GM21526 (cell line): ENCODE data around the gene TMEM135.
A peak's percentile ranks its signal among the peaks of the same experiment; 100 is the strongest.

Experiments
- ATAC-seq: cut with Tn5 transposase; IDR thresholded peaks from one replicate; pipeline ENCODE4 v1.9.1; 2021; ENCODE audit warnings: moderate library complexity; ENCODE audit not compliant: unreplicated experiment, low FRiP score

TMEM135 gene

DNA sequence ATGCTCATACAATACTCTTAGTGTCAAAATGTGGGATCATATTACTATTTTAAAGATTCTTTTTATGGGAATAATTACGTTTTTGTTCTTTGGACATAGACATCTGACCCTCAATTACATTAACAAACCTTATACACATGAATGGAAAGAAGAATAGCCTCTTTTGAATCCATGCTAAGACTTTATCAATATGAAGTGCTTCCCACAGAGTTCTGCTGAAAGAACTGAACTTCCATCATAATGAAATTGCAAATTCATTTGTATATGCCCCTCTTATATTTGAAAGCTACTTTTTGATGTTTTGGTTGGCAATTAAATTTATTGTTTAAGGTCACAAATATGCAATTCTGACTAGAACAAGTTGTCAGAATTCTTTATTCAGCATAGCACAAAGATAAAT, 254.9 kb downstream of the TMEM135 start:
- no peak for ATAC-seq

- ATAC-seq = no peak
Observed at GRCh38 chr11:87295237-87295636, 257.5 kb downstream of the TMEM135 start.

- no peak for ATAC-seq
Observed at GRCh38 chr11:87296627-87297026, 258.9 kb downstream of the TMEM135 start.

DNA sequence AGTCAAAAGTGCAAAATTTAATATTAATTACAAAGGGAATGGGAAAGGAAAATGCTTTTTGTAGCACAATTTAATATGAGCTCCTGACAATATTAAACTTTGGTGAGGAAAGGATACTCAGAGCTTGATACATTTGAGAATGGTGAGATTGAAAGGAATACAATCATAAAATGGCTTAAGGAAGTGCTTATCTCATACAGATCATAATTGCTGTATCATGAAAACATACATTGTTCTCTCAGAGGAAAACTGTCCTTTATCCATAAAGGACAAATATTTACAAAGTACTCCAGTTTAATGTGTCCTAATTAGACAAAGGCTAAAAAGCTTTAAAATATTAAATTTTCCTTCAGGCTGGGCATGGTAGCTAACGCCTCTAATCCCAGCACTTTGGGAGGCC, 260.4 kb downstream of the TMEM135 start:
- ATAC-seq = no peak

DNA sequence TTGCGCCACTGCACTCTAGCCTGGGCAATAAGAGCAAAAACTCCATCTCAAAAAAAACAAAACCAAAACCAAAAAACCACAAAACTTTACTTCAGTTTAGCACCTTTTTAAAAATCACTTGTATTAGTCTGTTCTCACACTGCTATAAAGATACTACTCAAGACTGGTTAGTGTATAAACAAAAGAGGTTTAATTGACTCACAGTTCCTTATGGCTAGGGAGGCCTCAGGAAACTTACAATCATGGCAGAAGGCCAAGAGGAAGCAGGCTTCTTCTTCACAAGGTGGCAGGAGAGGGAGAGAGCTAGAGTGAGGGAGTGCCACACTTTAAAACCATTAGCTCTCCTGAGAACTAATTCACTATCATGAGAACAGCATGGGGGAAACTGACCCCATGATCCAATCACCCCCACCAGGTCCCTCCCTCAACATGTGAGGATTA, 261.3 kb downstream of the TMEM135 start:
- no peak for ATAC-seq

- ATAC-seq = peak; percentile 54
Observed at GRCh38 chr11:87300640-87301380, 263.1 kb downstream of the TMEM135 start.

GRCh38 chr11:87301785-87302540, 264.2 kb downstream of the TMEM135 start:
- ATAC-seq = no peak

GRCh38 chr11:87304412-87304811, 266.7 kb downstream of the TMEM135 start:
- no peak for ATAC-seq

DNA sequence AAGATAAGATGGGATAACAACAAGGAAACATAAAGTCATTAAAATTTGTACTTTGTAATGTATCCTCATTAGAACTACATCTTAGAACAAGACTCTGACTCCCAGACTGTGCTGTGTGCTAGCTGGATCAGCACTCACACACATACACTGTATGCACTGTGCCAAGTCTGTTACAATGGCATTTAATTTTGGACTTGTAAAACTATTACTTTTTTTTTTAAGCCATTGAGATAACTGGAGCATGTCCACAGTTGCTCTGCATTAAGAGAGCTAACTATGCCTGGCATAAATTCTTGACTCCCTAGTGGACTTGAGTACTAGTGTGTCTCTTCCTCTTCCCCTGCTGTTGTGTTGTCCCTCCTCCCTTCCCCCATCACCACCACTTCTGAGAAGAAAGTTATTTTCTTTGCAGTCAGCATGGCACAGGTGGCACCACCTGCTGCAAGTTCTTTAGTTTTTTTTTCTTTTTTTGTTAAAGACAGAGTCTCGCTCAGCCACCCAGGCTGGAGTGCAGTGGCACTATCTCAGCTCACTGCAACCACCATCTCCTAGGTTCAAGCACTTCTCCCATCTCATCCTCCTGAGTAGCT, 268.6 kb downstream of the TMEM135 start:
- ATAC-seq = no peak

DNA sequence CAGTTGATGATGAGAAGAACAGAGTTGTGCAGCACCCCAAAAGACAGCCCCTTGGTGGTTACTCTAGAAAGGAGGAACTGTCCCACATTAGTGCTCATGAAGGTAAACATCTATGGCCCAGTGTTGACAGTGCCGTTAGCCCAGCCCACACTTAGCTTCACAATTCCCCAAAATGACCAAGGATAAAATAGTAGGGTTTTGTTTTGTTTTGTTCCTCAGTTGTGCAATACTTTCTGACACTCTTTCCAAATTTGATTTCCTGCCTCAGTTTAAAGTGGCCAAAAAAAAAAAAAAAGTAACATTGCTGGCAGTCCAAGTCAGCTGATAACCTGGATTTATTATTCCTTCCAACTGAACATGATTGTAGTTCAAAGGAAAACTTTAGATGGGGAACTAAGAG, 269.4 kb downstream of the TMEM135 start:
- no peak for ATAC-seq

GRCh38 chr11:87315229-87315628, 277.5 kb downstream of the TMEM135 start:
- ATAC-seq = no peak

DNA sequence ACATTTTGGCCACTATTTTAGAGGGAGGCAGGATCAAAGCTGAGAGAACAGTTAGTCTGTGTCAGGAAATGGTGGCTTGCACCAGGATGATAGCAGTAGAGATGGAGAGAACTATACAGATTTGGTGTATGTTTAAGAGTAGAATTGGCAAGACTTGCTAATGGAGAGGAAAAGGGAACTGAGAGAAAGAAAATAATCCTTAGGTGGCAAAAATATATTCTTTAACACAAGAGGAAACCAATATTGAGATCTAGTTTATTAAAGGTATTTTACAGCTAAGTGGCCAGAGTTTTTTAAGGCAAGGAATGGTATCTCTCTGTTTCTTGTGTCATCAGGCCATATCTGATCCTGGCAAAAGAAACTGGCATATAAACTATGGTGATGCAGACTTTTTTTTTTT, 278.8 kb downstream of the TMEM135 start:
- no peak for ATAC-seq

DNA sequence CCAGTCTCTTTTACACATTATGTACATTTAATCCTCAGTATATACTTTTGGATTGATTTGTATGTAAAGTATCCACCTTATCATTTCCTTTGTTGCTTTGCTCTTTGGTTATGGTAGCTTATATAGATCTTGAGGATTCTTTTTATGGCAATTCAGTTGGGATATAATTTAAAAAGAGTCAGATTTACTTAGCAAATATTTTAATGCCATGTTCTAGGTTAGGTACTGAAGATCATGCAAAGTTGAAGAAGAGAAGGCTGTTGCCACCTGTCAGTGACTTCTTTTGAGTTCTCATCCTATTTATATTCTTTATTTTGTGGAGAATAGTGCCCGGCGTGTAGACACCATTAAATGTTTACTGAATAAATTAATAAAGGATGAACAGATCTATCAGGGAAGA, 279.7 kb downstream of the TMEM135 start:
- no peak for ATAC-seq

GRCh38 chr11:87320123-87320522, 282.4 kb downstream of the TMEM135 start:
- no peak for ATAC-seq

DNA sequence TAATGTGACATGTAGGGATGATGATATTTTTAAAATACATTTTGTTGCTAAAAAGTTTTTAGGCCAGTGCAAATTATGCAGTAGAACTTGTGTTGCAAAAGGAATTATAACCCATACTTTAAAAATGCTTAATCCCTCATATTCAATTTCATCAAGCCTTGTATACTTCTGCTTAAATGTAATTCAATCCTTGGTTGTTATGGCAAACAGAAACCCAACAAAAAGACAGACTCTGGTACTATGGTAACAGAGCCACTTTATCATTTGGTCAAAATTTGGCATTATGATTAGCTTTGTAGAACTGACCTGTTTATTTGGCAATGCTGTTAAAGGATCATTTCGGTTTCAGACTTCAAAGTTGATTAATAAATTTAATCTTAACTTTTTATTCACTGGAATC, 284.8 kb downstream of the TMEM135 start:
- ATAC-seq = no peak

- ATAC-seq = no peak
Observed at GRCh38 chr11:87323899-87324298, 286.2 kb downstream of the TMEM135 start.

DNA sequence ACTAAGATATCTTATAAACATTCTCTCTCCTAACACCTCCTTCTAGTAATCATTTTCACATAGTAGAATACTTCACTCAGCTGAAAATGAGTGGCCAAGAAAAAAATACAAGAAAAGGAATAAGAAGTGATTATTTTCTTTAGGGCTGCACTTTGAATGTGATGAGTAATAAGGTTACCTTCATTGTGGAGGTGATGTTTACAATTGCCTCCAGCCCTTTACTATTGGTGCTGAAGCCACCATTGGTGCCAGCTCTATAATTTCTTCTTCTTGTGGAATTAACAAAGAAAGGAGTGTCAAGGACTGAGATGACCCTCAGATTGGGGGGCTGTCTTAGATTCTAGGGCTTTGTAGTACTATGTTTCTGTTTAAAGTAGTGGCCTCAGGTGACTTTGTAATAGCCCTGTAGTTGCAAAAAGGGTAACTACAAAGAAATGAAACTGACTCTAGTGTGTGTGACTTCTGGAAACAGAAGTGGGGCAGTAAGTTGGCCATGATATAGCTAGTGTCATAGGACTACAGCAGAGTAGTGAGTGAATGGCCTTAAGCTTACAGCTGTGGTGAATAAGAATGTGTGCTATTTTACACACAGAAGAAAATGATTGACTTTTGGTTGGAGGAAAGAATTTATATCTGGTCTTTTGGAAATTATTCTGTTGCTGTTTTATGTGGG, 287.2 kb downstream of the TMEM135 start:
- ATAC-seq = peak; percentile 64

GRCh38 chr11:87325490-87325872, 287.7 kb downstream of the TMEM135 start:
- no peak for ATAC-seq

GRCh38 chr11:87326594-87326993, 288.9 kb downstream of the TMEM135 start:
- no peak for ATAC-seq

GRCh38 chr11:87329172-87329571, 291.4 kb downstream of the TMEM135 start:
- ATAC-seq = no peak

DNA sequence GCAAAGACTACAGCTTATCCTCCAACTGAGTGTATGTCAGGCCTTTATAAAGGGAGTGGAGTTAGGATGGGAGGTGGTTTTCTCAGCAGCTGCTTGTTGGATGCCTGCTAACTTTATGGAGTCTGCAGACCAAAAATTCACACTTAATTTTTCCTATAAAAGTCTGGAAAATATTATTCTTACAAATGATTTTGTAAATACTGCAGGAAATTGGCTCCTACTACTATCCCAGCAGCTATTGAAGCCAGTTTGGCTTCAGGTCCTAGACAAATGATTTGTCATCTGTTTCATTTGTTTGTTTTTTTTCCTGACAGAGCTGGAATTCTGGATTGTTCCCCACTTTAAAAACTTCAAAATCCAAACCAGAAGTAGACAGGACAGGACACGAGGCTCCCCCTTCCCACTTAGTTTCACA, 292.5 kb downstream of the TMEM135 start:
- no peak for ATAC-seq
